ENCODE measurements around the gene ZZZ3. TPM values are rescaled to one million over a fixed set of nuclear protein-coding genes. Genes with fewer than 3 reads are reported as not detected.
"Not testable (repeated sequence)": the region's sequence is repeated elsewhere in the genome, so short reads cannot be mapped to it uniquely, and the experiment has no call there.

Gene ZZZ3
- total RNA-seq, 4 donors from 2014 or later: 36.6 to 182 (median 79.6) TPM

GRCh38 chr1:77678660-77679610 lies 3.5 kb downstream of the ZZZ3 start:
- intact Hi-C loops (cut with DNase I; ENCODE audit: low total_unique reads): no loop called here
- Histone ChIP-seq H3K27ac (no peak overlapping the region), H3K4me1 (peaks cover 0 to 4% of the 10 kb centered on the region in 2 donors), H3K36me3 (no peaks in the 10 kb centered on the region), H3K4me3 (no peak overlapping the region), H3K27me3 (no peaks in the 10 kb centered on the region), H3K9me3 (no peaks in the 10 kb centered on the region)
- DNase-seq: no peak
- no peak for TF ChIP-seq POLR2A (IDR thresholded peaks at IDR 0.05)
- no peak for TF ChIP-seq CTCF (IDR thresholded peaks at IDR 0.05)

DNA sequence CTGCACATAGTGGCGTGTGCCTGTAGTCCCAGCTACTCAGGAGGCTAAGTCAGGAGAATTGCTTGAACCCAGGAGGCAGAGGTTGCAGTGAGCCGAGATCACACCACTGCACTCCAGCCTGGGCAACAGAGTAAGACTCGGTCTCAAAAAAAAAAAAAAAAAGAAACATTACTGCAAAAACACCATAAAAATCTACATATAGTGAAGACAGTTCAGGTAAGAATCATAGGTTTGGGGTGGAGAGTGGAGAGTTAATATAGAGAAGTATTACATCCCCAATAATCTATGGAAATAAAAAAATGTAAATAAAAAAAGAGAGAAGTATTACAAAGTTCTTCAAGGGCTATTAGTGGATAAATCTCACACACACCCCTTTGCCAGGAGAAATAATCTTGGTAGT lies 7.7 kb downstream of the ZZZ3 start:
- intact Hi-C loops (cut with DNase I; ENCODE audit: low total_unique reads); DNase-seq; H3K4me3 ChIP-seq; H3K9me3 ChIP-seq; H3K27ac ChIP-seq; H3K27me3 ChIP-seq; H3K4me1 ChIP-seq; H3K36me3 ChIP-seq: not testable (repeated sequence)

DNA sequence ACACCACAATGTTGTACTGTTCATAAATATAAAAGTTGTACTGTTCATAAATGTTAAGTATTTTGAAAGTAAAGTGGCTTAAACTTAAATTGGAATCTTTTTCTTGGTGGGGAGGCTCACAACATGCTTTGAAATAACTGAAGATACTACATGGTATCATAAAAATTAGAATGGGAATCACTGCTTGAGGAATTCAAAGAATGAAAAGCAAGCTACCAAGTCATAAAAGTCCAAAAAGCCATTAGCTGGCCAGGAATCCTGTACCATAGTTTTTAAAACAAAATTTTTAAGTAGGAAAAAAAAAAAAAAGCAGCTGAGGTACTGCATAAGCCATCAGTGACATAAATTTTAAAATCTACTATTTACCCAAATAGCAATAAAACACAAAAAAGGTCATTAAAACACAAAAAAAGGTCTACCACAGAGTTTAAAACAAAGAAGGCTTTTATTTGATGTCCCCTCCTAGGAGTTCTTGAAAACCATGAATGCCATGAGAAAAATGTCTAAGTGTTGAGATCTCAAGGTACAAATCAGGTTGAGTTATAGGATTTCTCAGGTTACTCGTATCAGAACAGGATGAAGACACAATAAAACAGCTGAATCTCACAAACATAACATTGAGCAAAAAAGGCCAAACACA lies 8.6 kb downstream of the ZZZ3 start:
- H3K27me3 ChIP-seq: no peaks in the 10 kb centered on the region
- H3K9me3 ChIP-seq: no peaks in the 10 kb centered on the region
- peaks cover 0 to 10% of the 10 kb centered on the region in 2 donors for H3K4me1 ChIP-seq
- intact Hi-C loops (cut with DNase I; ENCODE audit: low total_unique reads): no loop called here
- no peak for DNase-seq
- TF ChIP-seq POLR2A (IDR thresholded peaks at IDR 0.05): no peak
- TF ChIP-seq CTCF (IDR thresholded peaks at IDR 0.05): no peak
- H3K27ac ChIP-seq: no peak overlapping the region
- H3K36me3 ChIP-seq: no peaks in the 10 kb centered on the region
- no peak overlapping the region for H3K4me3 ChIP-seq

GRCh38 chr1:77673030-77673429 lies 9.4 kb downstream of the ZZZ3 start:
- TF ChIP-seq POLR2A (IDR thresholded peaks at IDR 0.05) (no peak), CTCF (IDR thresholded peaks at IDR 0.05) (no peak)
- H3K27me3 ChIP-seq: no peaks in the 10 kb centered on the region
- no peak overlapping the region for H3K4me3 ChIP-seq
- intact Hi-C loops (cut with DNase I; ENCODE audit: low total_unique reads): no loop called here
- no peak for DNase-seq
- peaks cover 0 to 11% of the 10 kb centered on the region in 2 donors for H3K4me1 ChIP-seq
- H3K36me3 ChIP-seq: no peaks in the 10 kb centered on the region
- no peaks in the 10 kb centered on the region for H3K9me3 ChIP-seq
- H3K27ac ChIP-seq: no peak overlapping the region

DNA sequence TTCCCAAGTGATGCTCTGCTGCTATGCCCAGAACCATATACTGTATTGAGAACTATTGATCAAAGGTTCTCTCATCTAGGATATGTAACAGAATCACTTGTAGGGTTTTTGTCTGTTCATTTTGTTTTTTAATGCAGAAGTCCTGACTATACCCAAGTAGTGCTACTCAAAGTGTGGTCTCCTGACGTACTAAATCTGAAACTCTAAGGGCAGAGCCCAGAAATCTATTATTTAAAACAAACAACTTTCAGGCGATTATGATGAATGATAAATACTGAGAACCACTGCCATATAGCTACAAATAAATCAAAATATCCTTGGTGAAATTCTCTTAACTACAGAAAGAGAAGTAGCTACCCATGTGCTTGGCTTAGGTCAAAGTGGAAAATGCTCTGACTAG lies 10.1 kb downstream of the ZZZ3 start:
- Histone ChIP-seq H3K27me3 (no peaks in the 10 kb centered on the region), H3K36me3 (no peaks in the 10 kb centered on the region), H3K9me3 (no peaks in the 10 kb centered on the region), H3K27ac (no peak overlapping the region), H3K4me3 (no peak overlapping the region), H3K4me1 (peaks cover 0 to 13% of the 10 kb centered on the region in 2 donors)
- DNase-seq: no peak
- TF ChIP-seq POLR2A (IDR thresholded peaks at IDR 0.05): no peak
- TF ChIP-seq CTCF (IDR thresholded peaks at IDR 0.05): no peak
- intact Hi-C loops (cut with DNase I; ENCODE audit: low total_unique reads): no loop called here
